ENCODE measurements around the gene RHOT2. TPM values are rescaled to one million over a fixed set of nuclear protein-coding genes. Genes with fewer than 3 reads are reported as not detected.

Gene RHOT2
- total RNA-seq, 1 experiment from 2014 or later: 164 TPM

DNA sequence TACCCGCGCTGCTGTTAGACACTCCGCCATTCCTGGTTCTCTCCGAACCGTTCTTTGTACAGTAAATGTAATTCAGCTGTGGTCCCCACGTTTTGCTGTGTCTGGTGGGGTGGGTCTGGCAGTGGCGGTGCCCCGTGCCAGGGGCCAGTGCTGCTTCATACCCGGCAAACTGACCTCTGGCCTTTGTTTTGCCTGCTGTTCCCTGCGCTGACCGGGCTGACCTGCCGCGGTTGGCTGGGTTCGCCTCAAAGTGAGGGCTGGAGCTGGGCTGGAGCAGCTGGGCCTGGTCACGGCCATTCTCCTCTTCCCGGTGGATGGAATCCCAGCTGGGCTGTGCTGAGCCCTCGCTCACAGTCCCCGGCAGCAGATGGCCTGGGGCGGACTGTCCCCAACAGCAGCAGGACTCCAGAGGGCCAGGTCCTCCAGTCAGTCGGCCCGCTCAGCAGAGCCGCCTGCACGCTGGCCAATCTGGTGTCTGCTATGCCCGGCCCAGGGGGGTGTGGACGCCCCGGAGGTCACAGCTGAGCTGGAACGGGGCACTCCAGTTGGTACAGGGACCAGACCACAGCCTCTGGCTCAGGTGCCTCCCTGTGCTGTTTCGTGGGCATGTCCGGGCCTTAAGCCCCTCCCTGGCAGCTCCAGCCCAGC lies 38.6 kb upstream of the RHOT2 start:
- Histone ChIP-seq H3K27me3 (ENCODE audit: control insufficient read depth, insufficient read depth, low read length) (no peaks in the 10 kb centered on the region), H3K4me3 (ENCODE audit: insufficient read depth, low read depth, low read length) (no peak overlapping the region), H3K36me3 (replicated peaks; ENCODE audit: control insufficient read depth, insufficient read depth, low read length) (no peaks in the 10 kb centered on the region)
- no peak for DNase-seq

DNA sequence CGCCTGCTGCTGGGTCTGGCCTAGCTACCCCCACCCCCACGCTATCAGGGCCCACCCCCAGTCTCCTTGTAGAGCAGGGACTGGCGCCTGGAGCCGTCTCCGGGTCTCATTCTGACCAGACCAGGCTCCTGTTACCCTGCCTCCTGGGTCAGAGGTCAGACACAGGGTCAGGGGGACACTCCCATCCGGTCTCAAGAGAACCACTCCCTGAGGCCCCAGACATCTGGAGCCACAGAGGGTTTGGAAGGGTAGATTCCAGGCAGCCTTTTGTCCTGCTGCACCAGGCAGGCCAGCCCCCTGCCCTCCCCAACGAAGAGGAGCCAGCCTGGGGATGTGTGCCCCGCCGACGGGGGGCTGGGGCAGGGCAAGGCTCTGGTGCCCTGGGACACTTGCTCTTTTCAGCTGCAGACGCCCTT lies 38.1 kb upstream of the RHOT2 start:
- Histone ChIP-seq H3K36me3 (replicated peaks; ENCODE audit: control insufficient read depth, insufficient read depth, low read length) (no peaks in the 10 kb centered on the region; the same call in none of the 2 replicates), H3K27me3 (ENCODE audit: control insufficient read depth, insufficient read depth, low read length) (no peaks in the 10 kb centered on the region), H3K4me3 (ENCODE audit: insufficient read depth, low read depth, low read length) (no peak overlapping the region)
- DNase-seq: peak; percentile 92

DNA sequence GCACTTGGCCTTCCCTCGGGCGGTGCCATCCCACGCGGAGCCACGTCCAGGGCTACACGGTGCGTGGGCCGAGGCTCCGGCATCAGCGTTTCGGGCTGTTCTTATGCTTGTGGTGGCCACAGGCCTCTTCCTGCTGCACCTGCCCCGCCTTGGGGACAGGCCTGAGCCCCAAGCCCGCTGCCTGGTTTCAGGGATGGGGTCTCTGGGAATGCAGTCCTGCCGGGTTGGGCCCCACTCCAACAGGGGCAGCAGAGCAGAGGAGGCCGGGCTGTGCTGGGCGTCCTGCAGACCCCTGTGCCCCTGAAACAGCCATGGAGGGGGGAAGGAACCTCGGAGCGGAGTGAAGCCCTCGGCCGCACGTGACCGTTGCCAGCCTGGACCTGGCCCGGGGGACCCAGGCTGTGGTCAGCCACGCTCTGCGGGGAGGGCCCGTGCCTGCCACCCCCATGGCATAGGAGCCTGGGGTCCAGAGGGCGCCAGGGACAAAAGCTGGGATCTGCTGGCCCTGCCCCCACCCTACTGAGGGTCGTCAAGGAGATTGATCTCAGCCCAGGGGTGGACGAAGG lies 37.6 kb upstream of the RHOT2 start:
- Histone ChIP-seq H3K36me3 (replicated peaks; ENCODE audit: control insufficient read depth, insufficient read depth, low read length) (no peaks in the 10 kb centered on the region; the same call in none of the 2 replicates), H3K27me3 (ENCODE audit: control insufficient read depth, insufficient read depth, low read length) (no peaks in the 10 kb centered on the region), H3K4me3 (ENCODE audit: insufficient read depth, low read depth, low read length) (no peak overlapping the region)
- no peak for DNase-seq

DNA sequence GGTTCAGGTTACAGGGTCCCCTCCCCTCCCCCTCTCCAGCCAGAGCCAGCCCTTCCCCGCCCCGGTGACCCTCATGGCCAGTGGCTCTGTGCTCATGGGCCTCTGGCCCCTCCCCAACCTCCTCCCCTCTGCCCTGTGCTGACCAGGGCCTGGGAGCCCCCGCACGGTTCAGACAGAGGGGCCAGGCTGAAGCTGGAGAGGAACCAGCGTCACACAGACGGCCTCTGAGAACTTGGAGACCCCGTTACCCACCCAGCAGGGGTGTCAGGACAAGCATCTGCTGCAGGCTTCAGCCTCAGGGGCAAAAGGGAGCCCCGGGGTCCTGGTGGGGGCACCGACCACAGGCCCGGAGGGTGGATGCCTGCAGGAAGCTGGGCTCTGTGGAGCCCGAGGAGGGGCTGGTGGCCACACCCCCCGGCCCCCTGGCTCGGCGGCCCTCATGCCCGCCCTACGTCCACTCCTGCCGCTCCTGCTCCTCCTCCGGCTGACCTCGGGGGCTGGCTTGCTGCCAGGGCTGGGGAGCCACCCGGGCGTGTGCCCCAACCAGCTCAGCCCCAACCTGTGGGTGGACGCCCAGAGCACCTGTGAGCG lies 37.0 kb upstream of the RHOT2 start, which contains the start of gene WFIKKN1:
Gene WFIKKN1, plus strand, starts transcription at position 171 of the 591 bp plus-strand sequence. Its CDS starts 269 bp downstream, at position 440.
- Histone ChIP-seq H3K27me3 (ENCODE audit: control insufficient read depth, insufficient read depth, low read length) (no peaks in the 10 kb centered on the region), H3K36me3 (replicated peaks; ENCODE audit: control insufficient read depth, insufficient read depth, low read length) (no peaks in the 10 kb centered on the region; the same call in none of the 2 replicates), H3K4me3 (ENCODE audit: insufficient read depth, low read depth, low read length) (no peak within 1 kb of the TSS; the same call in 1 of the 2 replicates)
- DNase-seq: peak; percentile 95

DNA sequence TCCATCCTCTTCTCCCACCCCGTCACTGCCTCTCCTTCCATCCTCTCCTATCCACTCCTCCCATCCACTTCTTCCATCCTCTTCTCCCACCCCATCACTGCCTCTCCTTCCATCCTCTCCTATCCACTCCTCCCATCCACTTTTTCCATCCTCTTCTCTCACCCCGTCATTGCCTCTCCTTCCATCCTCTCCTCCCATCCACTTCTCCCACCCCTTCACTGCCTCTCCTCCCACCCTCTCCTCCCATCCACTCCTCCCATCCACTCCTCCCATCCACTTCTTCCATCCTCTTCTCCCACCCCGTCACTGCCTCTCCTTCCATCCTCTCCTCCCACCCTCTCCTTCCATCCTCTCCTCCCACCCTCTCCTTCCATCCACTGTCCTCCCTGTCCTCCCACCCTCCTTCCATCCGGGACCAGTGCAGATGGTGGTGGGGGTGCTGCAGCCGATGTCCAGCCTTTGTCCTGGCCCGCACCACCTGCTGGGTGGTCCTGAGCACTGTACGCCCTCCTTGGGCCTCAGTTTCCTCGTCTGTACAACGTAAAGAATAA lies 36.0 kb upstream of the RHOT2 start:
- no peak for DNase-seq
- no peaks in the 10 kb centered on the region; the same call in none of the 2 replicates for H3K36me3 ChIP-seq (replicated peaks; ENCODE audit: control insufficient read depth, insufficient read depth, low read length)

DNA sequence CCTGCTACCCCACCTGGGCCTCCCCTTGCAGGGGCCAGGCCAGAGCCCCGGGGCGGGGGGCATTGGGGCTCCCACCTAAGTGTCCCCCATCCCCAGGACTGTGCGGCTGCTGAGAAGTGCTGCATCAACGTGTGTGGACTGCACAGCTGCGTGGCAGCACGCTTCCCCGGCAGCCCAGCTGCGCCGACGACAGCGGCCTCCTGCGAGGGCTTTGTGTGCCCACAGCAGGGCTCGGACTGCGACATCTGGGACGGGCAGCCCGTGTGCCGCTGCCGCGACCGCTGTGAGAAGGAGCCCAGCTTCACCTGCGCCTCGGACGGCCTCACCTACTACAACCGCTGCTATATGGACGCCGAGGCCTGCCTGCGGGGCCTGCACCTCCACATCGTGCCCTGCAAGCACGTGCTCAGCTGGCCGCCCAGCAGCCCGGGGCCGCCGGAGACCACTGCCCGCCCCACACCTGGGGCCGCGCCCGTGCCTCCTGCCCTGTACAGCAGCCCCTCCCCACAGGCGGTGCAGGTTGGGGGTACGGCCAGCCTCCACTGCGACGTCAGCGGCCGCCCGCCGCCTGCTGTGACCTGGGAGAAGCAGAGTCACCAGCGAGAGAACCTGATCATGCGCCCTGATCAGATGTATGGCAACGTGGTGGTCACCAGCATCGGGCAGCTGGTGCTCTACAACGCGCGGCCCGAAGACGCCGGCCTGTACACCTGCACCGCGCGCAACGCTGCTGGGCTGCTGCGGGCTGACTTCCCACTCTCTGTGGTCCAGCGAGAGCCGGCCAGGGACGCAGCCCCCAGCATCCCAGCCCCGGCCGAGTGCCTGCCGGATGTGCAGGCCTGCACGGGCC lies 35.2 kb upstream of the RHOT2 start:
- H3K36me3 ChIP-seq (replicated peaks; ENCODE audit: control insufficient read depth, insufficient read depth, low read length): no peaks in the 10 kb centered on the region; the same call in none of the 2 replicates
- no peak for DNase-seq
- H3K4me3 ChIP-seq (ENCODE audit: insufficient read depth, low read depth, low read length): no peak overlapping the region
- H3K27me3 ChIP-seq (ENCODE audit: control insufficient read depth, insufficient read depth, low read length): no peaks in the 10 kb centered on the region

More for the DNA sequence above, 36.0 kb upstream of the RHOT2 start:
- no peak overlapping the region for H3K4me3 ChIP-seq (ENCODE audit: insufficient read depth, low read depth, low read length)
- no peaks in the 10 kb centered on the region for H3K27me3 ChIP-seq (ENCODE audit: control insufficient read depth, insufficient read depth, low read length)

DNA sequence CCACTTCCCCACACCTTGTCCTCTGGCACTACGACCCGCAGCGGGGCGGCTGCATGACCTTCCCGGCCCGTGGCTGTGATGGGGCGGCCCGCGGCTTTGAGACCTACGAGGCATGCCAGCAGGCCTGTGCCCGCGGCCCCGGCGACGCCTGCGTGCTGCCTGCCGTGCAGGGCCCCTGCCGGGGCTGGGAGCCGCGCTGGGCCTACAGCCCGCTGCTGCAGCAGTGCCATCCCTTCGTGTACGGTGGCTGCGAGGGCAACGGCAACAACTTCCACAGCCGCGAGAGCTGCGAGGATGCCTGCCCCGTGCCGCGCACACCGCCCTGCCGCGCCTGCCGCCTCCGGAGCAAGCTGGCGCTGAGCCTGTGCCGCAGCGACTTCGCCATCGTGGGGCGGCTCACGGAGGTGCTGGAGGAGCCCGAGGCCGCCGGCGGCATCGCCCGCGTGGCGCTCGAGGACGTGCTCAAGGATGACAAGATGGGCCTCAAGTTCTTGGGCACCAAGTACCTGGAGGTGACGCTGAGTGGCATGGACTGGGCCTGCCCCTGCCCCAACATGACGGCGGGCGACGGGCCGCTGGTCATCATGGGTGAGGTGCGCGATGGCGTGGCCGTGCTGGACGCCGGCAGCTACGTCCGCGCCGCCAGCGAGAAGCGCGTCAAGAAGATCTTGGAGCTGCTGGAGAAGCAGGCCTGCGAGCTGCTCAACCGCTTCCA lies 34.4 kb upstream of the RHOT2 start:
- H3K27me3 ChIP-seq (ENCODE audit: control insufficient read depth, insufficient read depth, low read length): no peaks in the 10 kb centered on the region
- no peak for DNase-seq

DNA sequence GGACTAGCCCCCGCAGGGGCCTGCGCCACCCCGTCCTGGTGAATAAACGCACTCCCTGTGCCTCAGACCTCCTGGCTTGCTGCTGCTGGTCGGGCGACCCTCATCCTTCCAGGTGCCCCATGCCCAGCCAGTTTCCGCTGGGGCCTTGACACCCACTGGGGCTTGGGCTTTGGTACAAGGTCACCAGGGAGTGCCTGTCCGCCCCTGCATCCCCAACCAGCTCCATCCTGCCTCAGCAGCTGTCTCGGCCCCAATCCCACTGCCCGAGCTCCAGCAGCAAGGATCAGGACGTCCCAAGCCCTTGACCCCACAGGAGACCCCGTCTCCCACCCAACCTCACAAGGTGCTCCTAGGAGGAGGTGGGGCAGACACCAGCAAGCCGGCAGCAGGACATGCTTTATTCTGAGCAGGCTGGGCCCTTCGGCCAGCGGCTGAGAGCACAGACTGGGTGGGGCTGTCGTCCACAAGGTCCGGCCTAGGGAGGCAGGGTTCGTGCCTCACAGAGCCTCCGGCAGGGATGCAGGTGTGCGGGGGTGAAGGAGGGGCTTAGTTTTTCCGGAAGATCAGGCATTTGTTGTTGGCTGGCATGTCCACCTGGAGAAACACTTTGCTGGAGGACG lies 33.8 kb upstream of the RHOT2 start:
- Histone ChIP-seq H3K4me3 (ENCODE audit: insufficient read depth, low read depth, low read length) (no peak overlapping the region), H3K36me3 (replicated peaks; ENCODE audit: control insufficient read depth, insufficient read depth, low read length) (no peaks in the 10 kb centered on the region; the same call in none of the 2 replicates), H3K27me3 (ENCODE audit: control insufficient read depth, insufficient read depth, low read length) (no peaks in the 10 kb centered on the region)
- no peak for DNase-seq

More for the DNA sequence above, 34.4 kb upstream of the RHOT2 start:
- no peaks in the 10 kb centered on the region; the same call in none of the 2 replicates for H3K36me3 ChIP-seq (replicated peaks; ENCODE audit: control insufficient read depth, insufficient read depth, low read length)
- H3K4me3 ChIP-seq (ENCODE audit: insufficient read depth, low read depth, low read length): no peak overlapping the region

DNA sequence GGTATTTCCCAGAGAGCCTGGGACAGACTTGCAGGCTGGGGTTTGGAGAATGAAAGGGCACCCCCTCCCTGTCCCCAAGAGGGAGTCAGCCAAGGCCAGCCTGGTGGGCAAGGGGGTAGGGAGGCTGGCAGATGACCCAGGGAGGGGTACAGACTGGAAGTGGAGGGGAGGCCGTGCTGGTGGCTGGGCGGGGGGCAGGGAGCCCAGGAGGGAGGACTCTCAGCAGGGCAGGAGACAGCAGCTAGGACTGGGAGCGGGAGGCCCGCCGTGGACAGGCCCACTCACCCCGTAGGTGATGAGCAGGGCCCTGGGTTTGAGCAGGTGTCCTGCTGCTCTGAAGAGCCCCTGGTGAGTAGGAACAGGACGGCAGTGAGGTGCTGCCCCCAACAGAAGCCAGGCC lies 32.9 kb upstream of the RHOT2 start:
- DNase-seq: no peak
- no peaks in the 10 kb centered on the region for H3K27me3 ChIP-seq (ENCODE audit: control insufficient read depth, insufficient read depth, low read length)
- no peaks in the 10 kb centered on the region; the same call in none of the 2 replicates for H3K36me3 ChIP-seq (replicated peaks; ENCODE audit: control insufficient read depth, insufficient read depth, low read length)
- no peak overlapping the region for H3K4me3 ChIP-seq (ENCODE audit: insufficient read depth, low read depth, low read length)

DNA sequence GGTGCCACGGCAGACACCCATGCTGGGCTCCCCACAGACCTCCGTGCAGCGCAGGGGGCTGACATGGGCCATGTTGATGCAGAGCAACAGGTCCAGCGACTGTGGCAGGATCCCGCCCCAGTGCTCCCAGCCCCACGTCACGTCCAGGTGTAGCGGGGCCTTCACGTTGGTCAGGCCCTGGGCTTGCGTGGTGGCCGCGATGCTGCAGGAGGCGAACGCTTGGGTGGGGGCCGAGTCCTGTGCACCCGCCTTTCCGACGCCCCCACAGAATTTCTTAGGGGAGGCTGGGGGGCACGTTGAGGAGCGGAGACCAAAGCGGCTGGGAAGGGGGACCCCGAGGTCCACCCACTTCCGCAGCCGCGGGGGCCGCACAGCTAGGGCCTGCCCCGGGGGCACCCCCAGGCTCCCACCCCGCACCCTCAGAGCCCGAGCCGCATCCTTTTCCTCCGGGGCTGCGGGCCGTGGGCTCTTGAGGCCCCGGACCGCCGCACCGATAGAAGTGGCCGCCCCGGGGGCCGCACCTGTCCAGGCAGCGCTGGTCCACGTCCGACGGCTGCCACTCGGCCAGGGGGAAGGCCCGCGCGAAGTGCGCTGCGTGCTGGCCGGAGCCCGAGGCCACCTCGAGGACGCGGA lies 32.2 kb upstream of the RHOT2 start:
- peak overlapping the region; percentile 92 for H3K4me3 ChIP-seq (ENCODE audit: insufficient read depth, low read depth, low read length)
- no peaks in the 10 kb centered on the region; the same call in none of the 2 replicates for H3K36me3 ChIP-seq (replicated peaks; ENCODE audit: control insufficient read depth, insufficient read depth, low read length)
- no peaks in the 10 kb centered on the region for H3K27me3 ChIP-seq (ENCODE audit: control insufficient read depth, insufficient read depth, low read length)
- no peak for DNase-seq

DNA sequence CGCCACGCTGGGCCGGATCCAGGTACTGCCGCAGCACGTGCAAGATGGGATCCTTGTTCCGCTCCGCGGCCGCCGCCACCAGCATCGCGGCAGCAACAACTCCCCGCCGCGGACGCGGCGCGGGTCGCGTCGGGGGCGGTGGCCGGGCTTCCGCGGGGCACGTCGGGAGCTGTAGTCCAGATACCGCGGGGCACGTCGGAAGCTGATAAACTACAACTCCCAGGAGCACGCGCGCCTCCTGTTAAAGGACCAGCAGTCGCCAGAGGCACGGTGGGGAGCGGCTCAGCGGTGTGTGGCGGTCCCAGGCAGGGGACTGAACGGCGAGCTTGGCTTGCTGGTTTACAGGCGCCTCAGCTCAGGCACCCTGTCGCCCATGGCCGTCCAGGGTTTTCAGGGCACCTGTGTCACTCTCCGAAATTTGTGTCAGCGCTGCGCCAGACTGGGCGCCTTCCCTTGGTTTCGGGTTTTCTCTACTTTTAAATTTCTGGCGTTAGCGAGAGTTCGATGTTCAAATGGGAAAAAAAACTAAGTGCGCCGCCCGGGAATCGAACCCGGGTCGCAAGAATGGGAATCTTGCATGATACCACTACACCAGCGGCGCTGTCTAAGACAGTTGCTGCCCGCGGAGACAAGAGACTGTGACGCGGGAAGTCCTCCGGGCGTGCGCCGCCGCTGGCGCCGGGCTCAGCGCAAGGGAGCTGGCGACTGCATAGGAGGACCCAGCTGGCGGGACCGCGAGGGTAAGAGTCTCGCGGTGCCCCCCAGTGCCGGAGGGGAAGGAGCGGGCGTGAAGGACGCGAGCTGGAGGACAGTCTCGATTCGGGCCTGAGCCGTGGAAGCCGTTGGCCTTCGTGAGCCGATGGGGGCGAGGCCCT lies 31.5 kb upstream of the RHOT2 start, which contains the start of gene METTL26:
Gene METTL26, minus strand, starts transcription at position 100 of the 875 bp plus-strand sequence. Its CDS starts 15 bp downstream, at position 85.
- Histone ChIP-seq H3K36me3 (replicated peaks; ENCODE audit: control insufficient read depth, insufficient read depth, low read length) (no peaks in the 10 kb centered on the region; the same call in none of the 2 replicates), H3K4me3 (ENCODE audit: insufficient read depth, low read depth, low read length) (peak within 1 kb of the TSS; percentile 92), H3K27me3 (ENCODE audit: control insufficient read depth, insufficient read depth, low read length) (no peaks in the 10 kb centered on the region)
- peak; percentile 99 for DNase-seq

All from H7 (cell line).